Esophagus muscularis mucosa (tissue), 2 donors: Measurements from ENCODE around the gene USP32.
"Not testable (repeated sequence)": the region's sequence is repeated elsewhere in the genome, so short reads cannot be mapped to it uniquely, and the experiment has no call there.

Experiments
- POLR2A ChIP-seq: fragments of 450-650 bp; IDR thresholded peaks from one replicate; pipeline ENCODE4 v1.6.1; 2017; ENCODE audit warnings: antibody characterized with exemption, moderate library complexity, mild to moderate bottlenecking, low read depth
- POLR2AphosphoS5 ChIP-seq, 2 donors: sonication (generic); formaldehyde crosslinking; IDR thresholded peaks; one replicate each; pipeline ENCODE4 v1.6.1; 2017; ENCODE audit warnings: antibody characterized with exemption in 2 of 2

DNA sequence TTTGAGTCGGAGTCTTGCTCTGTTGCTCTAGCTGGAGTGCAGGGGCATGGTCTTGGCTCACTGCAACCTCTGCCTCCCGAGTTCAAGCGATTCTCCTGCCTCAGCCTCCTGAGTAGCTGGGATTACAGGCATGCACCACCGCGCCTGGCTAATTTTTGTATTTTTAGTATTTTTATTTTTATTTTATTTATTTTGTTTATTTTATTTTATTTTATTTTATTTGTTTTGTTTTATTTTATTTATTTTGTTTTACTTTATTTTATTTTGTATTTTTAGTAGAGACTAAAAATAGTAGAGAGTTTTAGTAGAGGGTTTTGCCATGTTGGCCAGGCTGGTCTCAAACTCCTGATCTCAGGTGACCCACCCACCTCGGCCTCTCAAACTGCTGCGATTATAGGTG lies 27.9 kb upstream of the USP32 start:
- not testable (repeated sequence) for TF ChIP-seq POLR2AphosphoS5 (IDR thresholded peaks at IDR 0.05); POLR2A
